WTC11 (cell line): ENCODE data around the gene ZDHHC15. TPM values are rescaled to one million over a fixed set of nuclear protein-coding genes. Genes with fewer than 3 reads are reported as not detected.
"Not testable (repeated sequence)": the region's sequence is repeated elsewhere in the genome, so short reads cannot be mapped to it uniquely, and the experiment has no call there.

ENCODE experiments used
- ATAC-seq: fragments of 200-7000 bp; cut with Tn5 transposase; 2 replicates; pipeline ENCODE4 v1.10.0; 2021; ENCODE audit warnings: mild to moderate bottlenecking, moderate library complexity
- CTCF ChIA-PET: fragments of 300-600 bp; sonication (Branson Sonifier 250); formaldehyde crosslinking; loops from one replicate; lab custom pipeline; 2021; ENCODE audit warnings: antibody characterized with exemption; lab: Charles Lee
- POLR2A ChIA-PET: fragments of 350-600 bp; sonication (Branson Sonifier 250); formaldehyde crosslinking; loops from one replicate; lab custom pipeline; 2021; ENCODE audit warnings: antibody characterized with exemption; lab: Charles Lee
- DNase-seq: peaks from one replicate; pipeline ENCODE4 v3.0.0; 2021; ENCODE audit warnings: low spot score
- H3K27ac Mint-ChIP-seq: 2 replicates; pipeline ENCODE4 v1.8.0; 2021; ENCODE audit warnings: mixed read lengths
- H3K27me3 Mint-ChIP-seq: 2 replicates; pipeline ENCODE4 v1.8.0; 2021; ENCODE audit warnings: low read depth, mild to moderate bottlenecking, moderate library complexity, mixed read lengths
- H3K36me3 Mint-ChIP-seq: 2 replicates; pipeline ENCODE4 v1.8.0; 2021; ENCODE audit warnings: mixed read lengths
- H3K4me1 Mint-ChIP-seq: 2 replicates; pipeline ENCODE4 v1.8.0; 2022; ENCODE audit warnings: mixed read lengths
- H3K4me3 Mint-ChIP-seq: 2 replicates; pipeline ENCODE4 v1.8.0; 2021; ENCODE audit warnings: mild to moderate bottlenecking, moderate library complexity, mixed read lengths
- H3K9me3 Mint-ChIP-seq: 2 replicates; pipeline ENCODE4 v1.8.0; 2021; ENCODE audit warnings: mixed read lengths
- ATF6 ChIP-seq: sonication (generic); formaldehyde crosslinking; IDR thresholded peaks from 2 replicates; pipeline ENCODE4 v1.8.1; 2023; ENCODE audit warnings: mild to moderate bottlenecking, missing genetic modification reagents
- E2F5 ChIP-seq: sonication (generic); formaldehyde crosslinking; IDR thresholded peaks from 2 replicates; pipeline ENCODE4 v1.8.1; 2022; ENCODE audit warnings: mild to moderate bottlenecking, moderate library complexity, missing genetic modification reagents
- EMX1 ChIP-seq: fragments of 250-450 bp; sonication (Bioruptor Pico); IDR thresholded peaks from 2 replicates; pipeline ENCODE4 v1.8.0; 2021; ENCODE audit warnings: mild to moderate bottlenecking
- FOXK1 ChIP-seq: sonication (generic); formaldehyde crosslinking; IDR thresholded peaks from 2 replicates; pipeline ENCODE4 v1.8.0; 2022; ENCODE audit warnings: mild to moderate bottlenecking, moderate library complexity, missing genetic modification reagents
- FOXP1 ChIP-seq: sonication (generic); formaldehyde crosslinking; IDR thresholded peaks from 2 replicates; pipeline ENCODE4 v1.8.0; 2022; ENCODE audit warnings: missing genetic modification reagents, mild to moderate bottlenecking, moderate library complexity, borderline replicate concordance
- FOXP4 ChIP-seq: sonication (generic); formaldehyde crosslinking; IDR thresholded peaks from 2 replicates; pipeline ENCODE4 v1.8.0; 2022; ENCODE audit warnings: mild to moderate bottlenecking, missing genetic modification reagents
- GTF2I ChIP-seq: fragments of 250-450 bp; sonication (Bioruptor Pico); conservative IDR thresholded peaks from 2 replicates; pipeline ENCODE4 v1.4.0; 2021; ENCODE audit warnings: mild to moderate bottlenecking
- JUN ChIP-seq: sonication (generic); formaldehyde crosslinking; IDR thresholded peaks from 2 replicates; pipeline ENCODE4 v1.8.0; 2023; ENCODE audit warnings: mild to moderate bottlenecking, missing genetic modification reagents
- NFATC4 ChIP-seq: fragments of 250-450 bp; sonication (Bioruptor Pico); IDR thresholded peaks from 2 replicates; pipeline ENCODE4 v1.9.0; 2021; ENCODE audit warnings: mild to moderate bottlenecking
- NFE2L1 ChIP-seq: sonication (generic); formaldehyde crosslinking; IDR thresholded peaks from 2 replicates; pipeline ENCODE4 v1.8.1; 2023; ENCODE audit warnings: missing genetic modification reagents
- OVOL2 ChIP-seq: fragments of 250-450 bp; sonication (Bioruptor Pico); IDR thresholded peaks from 2 replicates; pipeline ENCODE4 v1.9.0; 2021; ENCODE audit warnings: mild to moderate bottlenecking, borderline replicate concordance
- PRDM15 ChIP-seq: sonication (generic); formaldehyde crosslinking; IDR thresholded peaks from 2 replicates; pipeline ENCODE4 v1.8.0; 2022; ENCODE audit warnings: missing genetic modification reagents
- PREB ChIP-seq: sonication (generic); formaldehyde crosslinking; IDR thresholded peaks from 2 replicates; pipeline ENCODE4 v1.8.1; 2022; ENCODE audit warnings: mild to moderate bottlenecking, missing genetic modification reagents, moderate library complexity, borderline replicate concordance
- SMAD3 ChIP-seq: sonication (generic); formaldehyde crosslinking; IDR thresholded peaks from 2 replicates; pipeline ENCODE4 v1.8.0; 2022; ENCODE audit warnings: missing genetic modification reagents, mild to moderate bottlenecking, borderline replicate concordance
- ZNF281 ChIP-seq: sonication (generic); formaldehyde crosslinking; IDR thresholded peaks from 2 replicates; pipeline ENCODE4 v1.8.0; 2023; ENCODE audit warnings: mild to moderate bottlenecking, missing genetic modification reagents
- total RNA-seq: library from RNA; stranded (reverse); gene quantifications from 3 replicates; pipeline ENCODE4 v1.2.3, GENCODE V29; 2021

Gene ZDHHC15
- total RNA-seq, 1 experiment from 2014 or later, result 1.5 TPM

DNA sequence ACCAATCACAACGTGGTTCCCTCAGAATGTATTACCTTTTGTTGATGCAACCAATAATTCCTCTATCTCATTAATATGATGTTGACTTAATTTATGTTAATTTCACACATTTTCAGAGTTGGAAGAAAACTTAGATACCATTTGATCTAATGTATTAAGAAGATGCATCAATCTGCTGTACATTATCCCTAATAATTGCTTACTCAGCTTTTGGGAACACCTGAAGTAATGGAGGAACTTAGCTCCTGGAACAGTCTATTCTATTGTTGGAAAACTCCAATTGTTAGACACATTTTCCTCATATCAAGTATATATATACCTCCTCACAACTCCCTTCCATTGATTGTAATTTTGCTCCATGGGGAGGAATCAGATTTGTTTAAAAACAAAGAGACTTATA, 38.9 kb downstream of the ZDHHC15 start:
- ATAC-seq (no peak), DNase-seq (no peak)
- peaks cover 20% of the 10 kb centered on the region for H3K9me3 Mint-ChIP-seq
- no peaks in the 10 kb centered on the region for H3K27me3 Mint-ChIP-seq
- ChIA-PET CTCF (no interaction called here), POLR2A (no interaction called here)
- no peaks in the 10 kb centered on the region for H3K4me1 Mint-ChIP-seq
- peaks cover 19% of the 10 kb centered on the region for H3K36me3 Mint-ChIP-seq
- H3K27ac Mint-ChIP-seq, result no peak overlapping the region
- no peak overlapping the region for H3K4me3 Mint-ChIP-seq
- TF ChIP-seq NFATC4 (CRISPR knock-in tag), result no peak
- no peak for TF ChIP-seq NFE2L1 (CRISPR knock-in tag)
- TF ChIP-seq FOXP1 (CRISPR knock-in tag), result no peak
- TF ChIP-seq SMAD3 (CRISPR knock-in tag), result no peak
- TF ChIP-seq ZNF281 (CRISPR knock-in tag), result no peak
- TF ChIP-seq FOXK1, result no peak
- TF ChIP-seq GTF2I (CRISPR knock-in tag), result no peak
- TF ChIP-seq ATF6 (CRISPR knock-in tag), result no peak
- TF ChIP-seq FOXP4 (CRISPR knock-in tag), result no peak
- no peak for TF ChIP-seq EMX1 (CRISPR knock-in tag)
- no peak for TF ChIP-seq JUN
- TF ChIP-seq PRDM15 (CRISPR knock-in tag), result no peak
- TF ChIP-seq PREB (CRISPR knock-in tag), result no peak
- TF ChIP-seq E2F5, result no peak
- no peak for TF ChIP-seq OVOL2

- H3K4me1 Mint-ChIP-seq, POLR2A ChIA-PET, H3K27ac Mint-ChIP-seq, CTCF ChIA-PET, ATAC-seq, H3K27me3 Mint-ChIP-seq, DNase-seq, H3K4me3 Mint-ChIP-seq: not testable (repeated sequence)
- Mint-ChIP-seq H3K9me3 (peaks cover 47% of the 10 kb centered on the region), H3K36me3 (peaks cover 38% of the 10 kb centered on the region)
Measured at GRCh38 chrX:75461780-75462179, 61.1 kb downstream of the ZDHHC15 start.
